Activated CD8-positive, alpha-beta memory T cell treated with anti-CD3 and anti-CD28 coated beads, Interleukin-2, amount 50 U/mL, for 4 hours (primary cell): ENCODE data around the gene EYA4.

Source experiments
- DNase-seq: peaks from one replicate; pipeline ENCODE4 v3.0.0-alpha.2; 2020

EYA4 gene

GRCh38 chr6:133291671-133292070, 50.5 kb downstream of the EYA4 start:
- DNase-seq, result no peak

GRCh38 chr6:133297657-133298056, 56.5 kb downstream of the EYA4 start:
- DNase-seq, result no peak

- no peak for DNase-seq
Observed at GRCh38 chr6:133298335-133298734, 57.2 kb downstream of the EYA4 start.

- DNase-seq, result no peak
Observed at GRCh38 chr6:133298801-133299200, 57.6 kb downstream of the EYA4 start.

GRCh38 chr6:133300896-133301295, 59.7 kb downstream of the EYA4 start:
- no peak for DNase-seq

- no peak for DNase-seq
Observed at GRCh38 chr6:133301835-133302234, 60.7 kb downstream of the EYA4 start.

GRCh38 chr6:133306931-133307330, 65.8 kb downstream of the EYA4 start:
- no peak for DNase-seq

- no peak for DNase-seq
Observed at GRCh38 chr6:133309579-133309978, 68.4 kb downstream of the EYA4 start.

- no peak for DNase-seq
Observed at GRCh38 chr6:133312006-133312405, 70.8 kb downstream of the EYA4 start.

GRCh38 chr6:133313068-133313467, 71.9 kb downstream of the EYA4 start:
- no peak for DNase-seq

GRCh38 chr6:133314947-133315346, 73.8 kb downstream of the EYA4 start:
- no peak for DNase-seq

- DNase-seq, result no peak
Observed at GRCh38 chr6:133315811-133316210, 74.7 kb downstream of the EYA4 start.

GRCh38 chr6:133317704-133318103, 76.5 kb downstream of the EYA4 start:
- DNase-seq, result no peak

GRCh38 chr6:133326584-133326983, 85.4 kb downstream of the EYA4 start:
- no peak for DNase-seq

- DNase-seq, result no peak
Observed at GRCh38 chr6:133333852-133334251, 92.7 kb downstream of the EYA4 start.

GRCh38 chr6:133337308-133337707, 96.2 kb downstream of the EYA4 start:
- no peak for DNase-seq

GRCh38 chr6:133339543-133340384, 98.6 kb downstream of the EYA4 start:
- DNase-seq, result no peak

GRCh38 chr6:133340557-133340956, 99.4 kb downstream of the EYA4 start:
- no peak for DNase-seq

GRCh38 chr6:133341607-133342158, 100.5 kb downstream of the EYA4 start:
- DNase-seq, result no peak

GRCh38 chr6:133343220-133343619, 102.1 kb downstream of the EYA4 start:
- no peak for DNase-seq

- no peak for DNase-seq
Observed at GRCh38 chr6:133348846-133349245, 107.7 kb downstream of the EYA4 start.

GRCh38 chr6:133350928-133351327, 109.8 kb downstream of the EYA4 start:
- DNase-seq, result no peak

- DNase-seq, result no peak
Observed at GRCh38 chr6:133352046-133352445, 110.9 kb downstream of the EYA4 start.

GRCh38 chr6:133353061-133353460, 111.9 kb downstream of the EYA4 start:
- no peak for DNase-seq

- no peak for DNase-seq
Observed at GRCh38 chr6:133355922-133356321, 114.8 kb downstream of the EYA4 start.
